ENCODE measurements around the gene DIP2B. TPM values are rescaled to one million over a fixed set of nuclear protein-coding genes. Genes with fewer than 3 reads are reported as not detected.

The DIP2B gene
- total RNA-seq, 1 experiment from 2014 or later, result 20.0 TPM

DNA sequence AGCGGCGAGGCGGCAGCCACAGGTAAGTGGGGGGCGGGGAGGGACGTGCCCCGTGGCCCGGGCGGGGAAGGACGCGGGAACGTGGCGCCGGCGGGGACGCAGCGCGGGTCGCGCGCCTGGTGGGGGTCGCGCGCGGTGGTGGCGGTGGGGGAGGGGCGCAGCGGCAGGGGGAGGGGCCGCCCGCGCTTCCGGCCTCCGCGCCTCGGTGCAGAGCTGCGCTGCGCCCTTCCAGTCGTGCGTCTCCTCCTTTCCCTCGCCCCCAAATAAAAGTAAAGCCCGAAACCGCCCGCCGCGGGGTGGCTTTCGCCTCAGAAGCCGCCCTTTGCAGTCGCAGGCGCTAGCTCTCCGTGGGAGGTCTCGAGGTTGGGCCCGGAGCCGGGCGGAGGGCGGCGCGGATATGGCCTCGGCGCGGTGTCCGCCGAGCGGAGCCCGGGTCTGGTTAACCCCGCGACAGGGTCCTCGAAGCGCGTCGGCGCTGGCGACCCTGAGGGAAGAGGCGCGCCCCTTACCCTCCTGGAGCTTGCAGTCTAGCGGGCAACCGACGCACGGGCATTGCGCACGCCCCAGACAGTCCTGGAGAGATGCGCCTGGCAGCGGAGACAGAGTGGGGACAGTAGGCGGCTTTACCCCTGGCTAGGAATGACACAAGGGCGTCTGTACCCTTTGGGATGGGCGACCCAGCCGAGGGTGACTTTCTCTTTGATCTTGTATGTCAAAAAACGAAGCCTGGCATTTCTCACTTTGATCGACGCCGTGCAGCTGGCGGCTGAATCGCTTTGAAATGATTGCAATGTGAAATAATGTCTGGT, 259.7 kb downstream of the DIP2B start:
- Histone ChIP-seq H2BK120ac (ENCODE audit: low read depth, low read length, poor library complexity, severe bottlenecking) (no peak overlapping the region), H3K79me1 (ENCODE audit: insufficient read depth, low read depth, low read length, poor library complexity, severe bottlenecking) (peaks cover 12% of the 10 kb centered on the region), H3K27ac (ENCODE audit: insufficient read length, low read depth, low read length) (peak overlapping the region; percentile 4), H3K27me3 (ENCODE audit: insufficient read depth, low read length) (no peaks in the 10 kb centered on the region), H3K23me2 (ENCODE audit: insufficient read length, low read depth, low read length, poor library complexity, severe bottlenecking) (peaks cover 8% of the 10 kb centered on the region), H3K18ac (ENCODE audit: insufficient read length, low read depth, low read length) (peak overlapping the region; percentile 89), H2AFZ (ENCODE audit: low read length) (no peak overlapping the region), H2BK20ac (ENCODE audit: low read depth, low read length, poor library complexity, severe bottlenecking) (no peak overlapping the region), H3K9ac (ENCODE audit: extremely low read depth, insufficient read length, low read length) (peak overlapping the region; percentile 85), H3K56ac (ENCODE audit: insufficient read length, low read depth, low read length) (no peak overlapping the region), H3K23ac (ENCODE audit: insufficient read length, low read depth, low read length) (no peak overlapping the region), H3K79me2 (ENCODE audit: insufficient read depth, low read length) (peaks cover 21% of the 10 kb centered on the region), H2BK5ac (ENCODE audit: insufficient read length, low read length) (peak overlapping the region; percentile 77), H3K4ac (ENCODE audit: low read depth, low read length) (no peak overlapping the region; the same call in 1 of the 2 replicates), H2BK15ac (ENCODE audit: low read depth, low read length) (no peak overlapping the region), H4K91ac (ENCODE audit: insufficient read length, low read depth, low read length) (no peak overlapping the region), H3K14ac (ENCODE audit: insufficient read depth, low read length) (peak overlapping the region; percentile 89), H4K20me1 (ENCODE audit: control insufficient read depth, insufficient read depth, insufficient read length) (no peaks in the 10 kb centered on the region), H3K9me3 (ENCODE audit: control insufficient read depth, low read depth, low read length) (no peaks in the 10 kb centered on the region), H2AK5ac (ENCODE audit: insufficient read length, low read length) (no peak overlapping the region), H3K4me2 (ENCODE audit: insufficient read depth, insufficient read length, low read length) (peak overlapping the region; percentile 77), H3T11ph (ENCODE audit: low read length) (no peak overlapping the region), H2BK12ac (ENCODE audit: insufficient read length, low read depth, low read length) (no peak overlapping the region), H4K5ac (ENCODE audit: insufficient read length, low read depth, low read length) (peak overlapping the region; percentile 73), H4K8ac (replicated peaks; ENCODE audit: insufficient read length, low read depth, low read length) (no peak overlapping the region), H3K4me1 (ENCODE audit: insufficient read depth, low read length) (no peaks in the 10 kb centered on the region; the same call in 1 of the 2 replicates)
- Mint-ChIP-seq H3K9me3 (peaks cover 0 to 4% of the 10 kb centered on the region in 2 experiments; a peak in 3 of 5 replicates), H3K4me3 (peak overlapping the region; percentile 88), H3K36me3 (ENCODE audit: insufficient read depth in 1 of 3, low read depth in 3 of 3) (peaks cover 4 to 9% (median 5%) of the 10 kb centered on the region in 3 experiments; a peak in 6 of 7 replicates), H3K27me3 (ENCODE audit: low read depth) (no peaks in the 10 kb centered on the region), H3K4me1 (peaks cover 24% of the 10 kb centered on the region in 2 experiments), H3K27ac (peak overlapping the region; percentile 96 to 99 (median 98))
- no CpG with 5 or more reads among the region's 91 CpGs for WGBS (ENCODE audit: extremely low coverage, insufficient read length, low lambda C conversion rate)
- no peak for DNase-seq
- no peak for TF ChIP-seq CTCF (conservative IDR thresholded peaks at IDR 0.05)

All from H9 (cell line).